HG02678 (cell line): ENCODE measurements around the gene TJP1.
"Not testable (repeated sequence)": the region's sequence is repeated elsewhere in the genome, so short reads cannot be mapped to it uniquely, and the experiment has no call there.

Source experiments
- ATAC-seq: cut with Tn5 transposase; IDR thresholded peaks from one replicate; pipeline ENCODE4 v1.9.1; 2021; ENCODE audit warnings: mild to moderate bottlenecking, moderate library complexity; ENCODE audit not compliant: unreplicated experiment

The TJP1 gene

GRCh38 chr15:29708519-29708918, 113.7 kb downstream of the TJP1 start:
- ATAC-seq, result no peak

DNA sequence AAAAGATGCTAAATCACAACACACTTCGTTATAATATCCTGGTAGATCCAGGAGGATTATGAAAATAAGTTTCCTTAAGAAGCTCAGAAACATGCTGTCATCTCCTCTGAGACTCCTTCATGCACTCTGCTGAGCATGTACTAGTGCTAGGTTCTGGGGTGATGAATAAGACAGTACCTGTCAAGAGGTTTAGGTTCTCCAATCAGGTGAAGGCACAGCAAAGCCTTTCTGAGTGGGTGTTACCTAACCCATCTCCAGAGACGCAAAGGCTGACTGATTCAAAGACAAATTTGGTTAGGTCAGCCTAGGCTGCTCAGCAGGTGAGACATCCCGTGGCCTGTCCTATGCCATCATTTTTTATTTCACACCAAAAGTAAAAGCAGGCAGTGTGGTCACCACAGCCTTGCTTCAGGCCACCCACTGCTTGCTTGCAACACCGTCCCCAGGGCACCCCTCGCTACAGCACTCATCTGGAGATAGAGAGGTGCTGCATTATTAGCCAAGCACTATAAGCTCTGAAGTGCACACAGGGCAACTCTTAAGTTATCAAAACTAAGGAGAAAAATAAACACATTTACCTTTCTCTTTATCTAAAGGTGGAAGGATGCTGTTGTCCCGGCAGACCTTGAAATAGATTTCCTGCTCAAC, 117.2 kb downstream of the TJP1 start:
- ATAC-seq, result no peak

- ATAC-seq, result no peak
Measured at GRCh38 chr15:29701151-29701550, 121.1 kb downstream of the TJP1 start.

DNA sequence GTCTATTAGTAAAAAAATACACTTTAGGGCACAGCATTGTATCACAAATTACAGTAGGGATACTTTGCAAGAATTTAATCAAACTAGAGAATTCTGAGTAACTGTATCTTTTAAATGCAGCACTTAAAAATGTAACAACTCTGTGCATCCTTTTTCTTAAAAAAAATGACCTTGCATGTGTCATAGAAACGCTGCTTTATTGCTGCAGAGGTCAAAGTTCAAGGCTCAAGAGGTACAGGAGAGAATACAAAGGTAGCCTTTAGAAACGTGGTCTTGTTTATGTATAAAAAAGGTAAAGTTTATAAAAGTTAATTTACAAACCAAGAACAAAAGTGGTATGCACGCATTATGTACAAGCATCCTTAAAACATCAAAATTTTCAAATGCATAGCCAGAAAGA, 122.0 kb downstream of the TJP1 start:
- no peak for ATAC-seq

DNA sequence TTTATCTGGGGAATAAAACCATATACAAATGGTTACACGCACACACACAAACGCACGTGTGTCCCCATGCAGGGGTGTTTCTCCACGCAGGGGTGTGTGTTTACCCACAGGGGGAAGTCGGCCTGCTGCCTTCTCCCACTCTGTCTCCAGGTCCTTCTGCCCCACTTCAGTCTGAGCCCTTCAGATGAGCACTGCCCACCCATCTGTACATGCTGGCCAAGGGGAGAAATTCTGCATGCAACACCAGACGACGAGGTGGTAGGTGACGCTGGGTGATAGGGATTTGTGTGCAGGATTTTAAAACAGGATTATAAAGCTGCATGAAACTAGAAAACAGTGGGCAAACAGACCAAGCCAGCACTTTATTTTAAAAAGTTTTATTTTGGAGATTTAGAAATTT, 122.5 kb downstream of the TJP1 start:
- ATAC-seq, result no peak

GRCh38 chr15:29698030-29698701, 124.1 kb downstream of the TJP1 start:
- ATAC-seq, result no peak

DNA sequence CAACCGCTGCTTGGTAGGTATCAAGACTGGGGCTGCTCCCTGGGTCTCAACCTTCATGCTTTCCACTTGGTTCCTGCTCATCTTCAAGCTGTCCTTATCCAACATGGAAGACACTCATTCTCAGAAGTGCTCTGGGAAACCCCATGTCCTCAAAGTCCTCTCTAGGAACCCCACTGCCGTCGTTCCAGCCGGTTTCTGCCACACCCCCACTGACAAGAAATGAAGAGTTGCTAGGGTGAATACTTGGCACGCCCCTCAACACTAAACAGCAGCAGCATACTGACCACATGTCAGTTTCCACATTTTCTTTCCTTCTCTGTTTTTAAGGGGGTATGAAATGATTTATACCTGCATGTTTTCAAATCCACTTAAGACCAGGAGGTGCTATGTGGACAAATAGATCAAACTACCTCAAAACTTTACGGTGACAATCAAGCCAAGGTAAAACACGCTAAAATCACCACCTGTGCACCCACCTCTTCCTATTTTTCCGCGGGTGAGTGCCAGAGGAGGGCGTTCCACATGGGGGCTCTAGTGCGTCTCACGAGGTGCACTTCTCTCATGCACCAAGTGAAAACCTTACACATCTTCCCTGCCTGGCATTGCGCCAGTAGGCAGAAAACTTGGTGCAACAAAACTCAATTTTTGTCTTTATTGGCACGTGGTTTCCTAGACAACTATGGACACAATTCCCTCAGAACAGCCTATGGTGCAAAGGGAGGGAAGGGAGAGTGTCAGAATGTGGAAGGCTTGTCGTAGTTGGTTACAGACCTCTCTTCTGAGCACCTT, 125.1 kb downstream of the TJP1 start:
- no peak for ATAC-seq

DNA sequence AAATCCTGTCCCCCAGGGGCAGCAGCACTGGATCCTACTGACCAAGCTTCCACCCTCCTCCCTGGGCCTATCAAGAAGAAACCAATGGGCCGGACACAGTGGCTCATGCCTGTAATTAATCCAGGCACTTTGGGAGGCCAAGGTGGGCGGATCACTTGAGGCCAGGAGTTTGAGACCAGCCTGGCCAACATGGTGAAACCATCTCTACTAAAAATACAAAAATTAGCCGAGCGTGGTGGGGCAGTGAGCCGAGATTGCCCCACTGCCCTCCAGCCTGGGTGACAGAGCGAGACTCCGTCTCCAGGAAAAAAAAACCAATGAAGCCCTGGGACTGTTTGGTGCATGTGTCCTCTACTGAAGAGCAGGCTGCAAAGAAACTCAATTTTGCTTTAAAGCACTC, 125.8 kb downstream of the TJP1 start:
- not testable (repeated sequence) for ATAC-seq

DNA sequence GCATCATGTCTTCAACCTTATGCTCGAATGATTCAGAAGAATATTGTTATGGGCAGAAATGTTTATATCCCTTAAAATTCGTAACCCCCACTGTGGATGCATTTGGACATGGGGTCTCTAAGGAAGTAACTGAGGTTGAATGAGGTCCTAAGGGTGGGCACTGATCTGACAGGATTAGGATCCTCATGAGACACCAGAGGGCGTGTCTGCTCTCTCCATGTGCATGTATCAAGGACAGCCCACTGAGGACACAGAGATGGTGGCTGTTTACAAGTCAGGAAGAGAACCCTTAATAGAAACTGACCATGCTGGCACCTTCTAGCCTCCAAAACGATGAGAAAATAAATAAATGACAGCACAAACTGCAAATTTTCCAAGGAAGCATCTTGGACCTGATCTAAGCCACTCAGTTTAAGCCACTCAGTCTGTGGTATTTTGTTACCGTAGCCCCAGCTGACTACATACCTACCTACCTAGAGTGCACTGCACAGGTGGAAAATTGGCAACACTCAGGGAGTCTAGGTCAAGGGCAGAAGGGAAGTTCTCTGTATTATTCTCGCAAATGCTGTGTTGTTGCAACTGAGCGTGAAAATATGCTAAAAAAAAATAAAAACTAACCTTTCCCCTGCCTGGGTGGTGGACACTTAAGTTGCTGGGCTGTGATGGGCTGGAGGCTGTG, 126.6 kb downstream of the TJP1 start:
- no peak for ATAC-seq

- no peak for ATAC-seq
Measured at GRCh38 chr15:29693225-29693624, 129.0 kb downstream of the TJP1 start.

- ATAC-seq, result no peak
Measured at GRCh38 chr15:29692527-29692926, 129.7 kb downstream of the TJP1 start.

DNA sequence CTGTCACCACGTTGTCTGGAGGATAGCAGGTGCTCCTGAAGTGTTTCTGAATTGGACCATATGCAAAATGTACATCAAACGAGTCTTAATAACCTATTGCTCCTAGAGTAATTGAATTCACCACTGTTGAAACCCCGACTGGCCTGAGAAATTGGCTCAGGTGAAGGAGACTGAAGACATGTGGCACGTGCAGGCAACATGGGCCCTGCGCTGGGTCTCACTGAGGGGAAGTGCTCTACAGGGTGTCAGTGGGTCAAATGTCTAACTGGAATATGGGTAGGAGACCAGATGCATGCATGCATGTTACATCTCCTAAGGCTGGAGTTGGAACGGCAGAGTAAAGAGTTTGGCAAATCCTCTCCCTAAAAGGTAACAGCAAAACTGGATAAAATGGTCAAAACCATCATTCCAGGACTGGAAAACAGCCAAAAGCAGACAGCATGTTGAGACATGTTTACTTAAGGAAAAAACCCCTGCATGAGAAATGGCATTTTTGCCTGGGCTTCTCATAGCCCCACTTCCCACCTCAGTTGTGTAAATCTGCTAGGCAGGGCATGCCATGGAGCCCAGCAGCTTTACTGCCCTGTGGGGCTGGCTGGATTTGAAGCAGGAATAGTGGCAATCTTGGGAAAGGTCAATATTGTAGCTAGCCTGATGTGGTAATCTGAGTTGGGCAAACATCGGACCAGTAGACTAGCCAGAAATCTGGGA, 131.3 kb downstream of the TJP1 start:
- no peak for ATAC-seq

GRCh38 chr15:29689287-29689986, 132.8 kb downstream of the TJP1 start:
- ATAC-seq, result no peak

- ATAC-seq, result no peak
Measured at GRCh38 chr15:29688506-29689286, 133.6 kb downstream of the TJP1 start.

- ATAC-seq, result no peak
Measured at GRCh38 chr15:29687939-29688505, 134.2 kb downstream of the TJP1 start.

DNA sequence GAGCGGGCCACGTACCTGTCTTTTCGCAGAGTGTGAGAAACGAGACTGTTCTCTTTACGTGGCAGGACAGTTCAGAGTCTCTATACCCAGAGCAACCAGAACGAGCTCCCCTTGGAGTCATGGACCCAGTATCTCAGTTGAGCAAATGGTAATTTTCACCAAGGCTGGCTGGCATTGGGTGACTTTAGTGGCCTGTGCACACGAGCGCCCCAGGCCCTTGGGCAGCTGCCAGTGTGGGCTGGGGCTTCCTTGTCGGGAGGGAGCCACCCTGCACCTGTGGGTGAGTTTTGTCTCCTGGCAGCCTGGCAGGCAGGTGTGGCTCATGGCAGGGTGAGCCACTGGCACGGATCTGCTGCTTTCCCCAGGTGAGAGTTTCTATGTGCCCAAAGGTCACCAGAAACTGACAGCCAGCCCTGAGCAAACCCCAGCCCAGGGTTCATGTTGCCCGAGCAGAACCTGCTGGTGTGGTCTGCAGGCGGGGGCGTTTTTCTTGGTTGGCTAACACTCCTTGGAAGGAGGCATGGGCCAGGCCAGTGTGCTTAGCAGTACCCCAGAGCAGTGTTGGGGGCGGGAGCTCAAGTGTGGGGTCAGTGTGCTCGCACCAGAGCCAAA, 135.0 kb downstream of the TJP1 start:
- no peak for ATAC-seq

- ATAC-seq, result no peak
Measured at GRCh38 chr15:29686445-29687203, 135.6 kb downstream of the TJP1 start.

GRCh38 chr15:29686079-29686425, 136.2 kb downstream of the TJP1 start:
- ATAC-seq, result no peak
